Heart left ventricle (tissue), 16 donors: ENCODE results near the gene TUT4. TPM values are rescaled to one million over a fixed set of nuclear protein-coding genes. Genes with fewer than 3 reads are reported as not detected.

Experiments
- ATAC-seq, 4 donors: fragments of 200-7000 bp; cut with Tn5 transposase; one replicate each; pipeline ENCODE4 v1.9.1; 2020 to 2022; ENCODE audit warnings: moderate library complexity in 4 of 4, mild to moderate bottlenecking in 3 of 4, moderate number of reproducible peaks in 1 of 4
- DNase-seq, 5 donors: peaks; one replicate each; pipeline ENCODE4 v3.0.0-alpha.2; 2020
- H3K27ac ChIP-seq, 12 donors: fragments of 200-600 bp; sonication (generic) in 4 of 12; one replicate each; pipeline versions ENCODE4 v1.5.0 to v1.8.0; 2016 to 2022; ENCODE audit warnings: mild to moderate bottlenecking in 2 of 12
- H3K27me3 ChIP-seq, 9 donors: fragments of 200-600 bp; sonication (generic) in 2 of 9; one replicate each; pipeline versions ENCODE4 v1.5.1 to v1.8.0; 2016 to 2022; ENCODE audit warnings: mild to moderate bottlenecking in 3 of 9
- H3K36me3 ChIP-seq, 9 donors: fragments of 200-600 bp; sonication (generic) in 2 of 9; one replicate each; pipeline versions ENCODE4 v1.5.0 to v1.8.0; 2018 to 2022; ENCODE audit warnings: mild to moderate bottlenecking in 2 of 9
- H3K4me1 ChIP-seq, 12 donors: fragments of 200-600 bp; sonication (generic) in 4 of 12; one replicate each; pipeline versions ENCODE4 v1.5.0 to v1.8.0; 2016 to 2022; ENCODE audit warnings: mild to moderate bottlenecking in 3 of 12
- H3K4me3 ChIP-seq, 12 donors: fragments of 200-600 bp; sonication (generic) in 4 of 12; one replicate each; pipeline versions ENCODE4 v1.5.0 to v1.8.0; 2017 to 2022; ENCODE audit warnings: mild to moderate bottlenecking in 9 of 12, moderate library complexity in 4 of 12
- H3K9me3 ChIP-seq, 12 donors: fragments of 200-600 bp; sonication (generic) in 4 of 12; one replicate each; pipeline versions ENCODE4 v1.5.0 to v1.8.0; 2016 to 2022; ENCODE audit warnings: mild to moderate bottlenecking in 1 of 12
- POLR2A ChIP-seq, 2 donors: fragments of 450-650 bp; IDR thresholded peaks; one replicate each; pipeline ENCODE4 v1.6.1; 2017; ENCODE audit warnings: antibody characterized with exemption in 2 of 2, mild to moderate bottlenecking in 2 of 2, moderate library complexity in 2 of 2
- WGBS, 4 donors: extraction: QIAGEN DNeasy Blood & Tissue Kit in 2 of 4; methylation state at CpG; one replicate each; pipeline versions ENCODE4 v1.1.5 to v1.1.7; 2013 to 2018; 5-methylcytosine and 5-hydroxymethylcytosine counted together
- intact Hi-C, 10 donors: fragments of 100-400 bp; cut with DNase I; formaldehyde crosslinking; loops; one replicate each; pipeline versions ENCODE4 v1.11.1 to v1.14.2; 2022
- polyA plus RNA-seq, 2 donors: library from polyadenylated mRNA; stranded (reverse); fragments of 200-250 nt; gene quantifications; one replicate each; pipeline ENCODE4 v1.2.3, GENCODE V29; 2013
- total RNA-seq, 9 donors: library from RNA; depleted of rRNA in 2 of 9; stranded (reverse); fragments of >200 nt in 2 of 9; fragmentation: NEBNext Ultra II Directional in 3 of 9; extraction: Animal tissue kit (Norgen Biotek cat#: 25700) in 3 of 9; gene quantifications; one replicate each; pipeline versions ENCODE4 v1.1.0 to v1.2.4, GENCODE V29; 2016 to 2023
- TF ChIP-seq, protein P1 (sequence below), 12 donors: fragments of 200-600 bp; sonication (generic) in 4 of 12; IDR thresholded peaks; one replicate each; pipeline versions ENCODE4 v1.5.0 to v1.8.0; 2018 to 2022; ENCODE audit warnings: antibody characterized with exemption in 12 of 12, mild to moderate bottlenecking in 5 of 12
- donor health status: ischemic (EF 13 %, LVEDD 7.1; RV severe dilation, severe dysfunction).
- donor health status: healthy with polysubstance abuse.
- donor health status: DM: no; HTN: yes; CAD: no.
- donor health status: DM: no; HTN: no; CAD: no.
- donor health status: ischemic (EF 25% LVEDD 6.9; RV normal size, moderate dysfunction).
- donor health status: ischemic (EF 25% LVEDD 5.7; RV mildly dilated, moderate dysfunction).
- donor health status: healthy.
- donor health status: DM: yes; HTN: yes; CAD: no.
- donor health status: ischemic (EF 35%, LVEDD 5.7; RV mildly dilated, moderate dysfunction).
- donor health status: nonischemic (EF 11% LVEDD 7.7; RV severe dilation, severe dysfunction).
- donor health status: DM: yes; HTN: yes; CAD: no.
- donor health status: PGD.
- donor health status: ischemic (EF 29% LVEDD 5.4; RV normal size, mild dysfunction).
- donor health status: nonischemic (EF 23%, LVEDD 6.1; RV moderate dilation, normal function).

TUT4 gene
- total and polyA plus RNA-seq, 11 donors, result 14.8 to 43.8 (median 30.4) TPM

DNA sequence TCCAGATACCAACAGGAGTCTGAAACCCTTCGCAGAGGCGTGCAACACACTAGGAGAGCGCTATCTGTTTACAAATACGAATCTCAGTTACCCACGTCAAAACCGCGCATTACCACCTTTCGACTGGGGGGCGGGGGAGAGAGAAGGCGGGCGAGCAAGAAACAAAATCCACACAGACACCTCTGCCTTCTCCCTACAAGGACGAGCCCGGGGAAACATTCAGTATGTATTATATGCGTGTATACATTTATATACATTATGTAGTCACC is 722 bp downstream of the TUT4 start:
- H3K9me3 ChIP-seq, result no peaks in the 10 kb centered on the region
- intact Hi-C loops, result loop anchor here in 8 of 10 donors (2.0 to 10.0 kb wide), 6 partner anchors 50 to 145 kb away; partner anchors contain the start of genes GPX7 (in 6 of the 8) and COA7 (in 1 of the 8)
- WGBS, 4 donors, result 0 to 2% (median 1%) methylated on average over 14 of the region's 14 CpGs
- H3K36me3 ChIP-seq, result no peaks in the 10 kb centered on the region
- H3K27ac ChIP-seq, result peak overlapping the region; percentile 48 to 96 (median 92)
- peak overlapping the region; percentile 77 to 100 (median 98) for H3K4me3 ChIP-seq
- H3K4me1 ChIP-seq, result peaks cover 0 to 30% (median 13%) of the 10 kb centered on the region in 12 donors
- TF ChIP-seq, protein P1, sequence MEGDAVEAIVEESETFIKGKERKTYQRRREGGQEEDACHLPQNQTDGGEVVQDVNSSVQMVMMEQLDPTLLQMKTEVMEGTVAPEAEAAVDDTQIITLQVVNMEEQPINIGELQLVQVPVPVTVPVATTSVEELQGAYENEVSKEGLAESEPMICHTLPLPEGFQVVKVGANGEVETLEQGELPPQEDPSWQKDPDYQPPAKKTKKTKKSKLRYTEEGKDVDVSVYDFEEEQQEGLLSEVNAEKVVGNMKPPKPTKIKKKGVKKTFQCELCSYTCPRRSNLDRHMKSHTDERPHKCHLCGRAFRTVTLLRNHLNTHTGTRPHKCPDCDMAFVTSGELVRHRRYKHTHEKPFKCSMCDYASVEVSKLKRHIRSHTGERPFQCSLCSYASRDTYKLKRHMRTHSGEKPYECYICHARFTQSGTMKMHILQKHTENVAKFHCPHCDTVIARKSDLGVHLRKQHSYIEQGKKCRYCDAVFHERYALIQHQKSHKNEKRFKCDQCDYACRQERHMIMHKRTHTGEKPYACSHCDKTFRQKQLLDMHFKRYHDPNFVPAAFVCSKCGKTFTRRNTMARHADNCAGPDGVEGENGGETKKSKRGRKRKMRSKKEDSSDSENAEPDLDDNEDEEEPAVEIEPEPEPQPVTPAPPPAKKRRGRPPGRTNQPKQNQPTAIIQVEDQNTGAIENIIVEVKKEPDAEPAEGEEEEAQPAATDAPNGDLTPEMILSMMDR (IDR thresholded peaks at IDR 0.05), result no peak
- TF ChIP-seq POLR2A (IDR thresholded peaks at IDR 0.05), result no peak
- DNase-seq (peak in 4 of 5 donors; percentile 25 to 37 (median 33)), ATAC-seq (peak in 2 of 4 donors; percentile 41 to 43)
- no peaks in the 10 kb centered on the region for H3K27me3 ChIP-seq

DNA sequence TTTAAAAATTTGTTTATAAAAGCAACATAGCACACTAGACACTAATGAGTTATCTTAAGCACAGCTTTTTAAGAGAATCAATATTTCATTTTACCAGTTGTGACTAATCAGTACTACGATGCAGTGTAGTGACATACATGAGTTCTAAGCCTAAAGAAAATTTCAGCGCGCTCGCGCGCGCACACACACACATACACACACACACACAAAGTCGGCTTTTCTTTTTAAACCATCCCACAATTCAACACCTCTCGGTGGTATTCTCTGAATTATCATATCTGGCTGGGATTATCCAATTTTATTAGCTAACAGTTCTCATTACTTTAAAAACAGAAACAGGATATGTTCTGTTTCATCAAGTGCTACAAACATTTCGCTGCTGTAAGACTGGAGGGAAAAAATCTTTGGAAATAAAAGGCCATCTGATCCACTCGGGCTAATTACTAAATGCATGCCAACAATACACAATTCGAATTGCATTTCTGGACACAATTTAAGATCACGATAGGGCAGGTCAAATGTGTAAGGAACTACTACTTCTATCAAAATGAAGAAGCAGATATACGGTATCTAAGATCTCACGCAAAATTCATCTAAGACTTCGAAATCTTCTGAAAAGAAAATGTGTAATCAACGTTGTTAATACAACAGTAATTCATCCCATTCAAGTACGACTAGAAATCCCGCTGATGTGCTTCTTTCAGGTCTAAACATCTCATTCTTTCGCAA is 1.2 kb downstream of the TUT4 start:
- Histone ChIP-seq H3K4me3 (peak overlapping the region; percentile 77 to 100 (median 98)), H3K27me3 (no peaks in the 10 kb centered on the region), H3K27ac (peak overlapping the region in 7 of 12 donors; percentile 91 to 96 (median 93)), H3K9me3 (no peaks in the 10 kb centered on the region), H3K36me3 (no peaks in the 10 kb centered on the region), H3K4me1 (peaks cover 0 to 30% (median 13%) of the 10 kb centered on the region in 12 donors)
- TF ChIP-seq, protein P1 (IDR thresholded peaks at IDR 0.05), result no peak
- TF ChIP-seq POLR2A (IDR thresholded peaks at IDR 0.05), result no peak
- WGBS, 4 donors, result 8 to 14% (median 9%) methylated on average over 20 of the region's 20 CpGs
- ATAC-seq (no peak), DNase-seq (no peak)
- intact Hi-C loops, result loop anchor here in 8 of 10 donors (2.0 to 10.0 kb wide), 6 partner anchors 51 to 146 kb away; partner anchors contain the start of genes GPX7 (in 6 of the 8) and COA7 (in 1 of the 8)

DNA sequence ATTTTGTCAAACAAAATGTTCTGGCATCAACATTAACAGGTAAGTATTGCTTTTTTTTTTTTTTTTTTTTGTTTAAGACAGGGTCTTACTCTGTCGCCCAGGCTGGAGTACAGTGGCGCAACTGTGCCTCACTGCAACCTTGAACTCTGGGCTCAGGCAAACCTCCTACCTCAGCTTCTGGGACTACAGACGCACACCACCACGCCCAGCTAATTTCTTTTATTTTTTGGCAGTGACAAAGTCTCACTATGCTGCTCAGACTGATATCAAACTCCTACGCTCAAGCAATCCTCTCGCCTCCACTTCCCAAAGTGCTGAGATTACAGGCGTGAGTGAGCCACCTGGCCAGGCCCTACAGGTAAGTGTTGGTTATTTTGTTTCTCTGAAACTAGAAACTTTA is 2.4 kb downstream of the TUT4 start:
- intact Hi-C loops, result loop anchor here in 7 of 10 donors (5.0 to 10.0 kb wide), 5 partner anchors 52 to 147 kb away; partner anchors contain the start of genes GPX7 (in 4 of the 7) and COA7 (in 1 of the 7)
- ATAC-seq, result no peak
- Histone ChIP-seq H3K4me1 (peaks cover 0 to 30% (median 13%) of the 10 kb centered on the region in 12 donors), H3K36me3 (no peaks in the 10 kb centered on the region), H3K4me3 (no peak overlapping the region), H3K9me3 (no peaks in the 10 kb centered on the region), H3K27me3 (no peaks in the 10 kb centered on the region), H3K27ac (no peak overlapping the region)
- no peak for DNase-seq
- 68 to 80% (median 71%) methylated on average over 7 of the region's 7 CpGs for WGBS, 4 donors
- TF ChIP-seq POLR2A (IDR thresholded peaks at IDR 0.05), result no peak
- TF ChIP-seq, protein P1 (IDR thresholded peaks at IDR 0.05), result no peak

DNA sequence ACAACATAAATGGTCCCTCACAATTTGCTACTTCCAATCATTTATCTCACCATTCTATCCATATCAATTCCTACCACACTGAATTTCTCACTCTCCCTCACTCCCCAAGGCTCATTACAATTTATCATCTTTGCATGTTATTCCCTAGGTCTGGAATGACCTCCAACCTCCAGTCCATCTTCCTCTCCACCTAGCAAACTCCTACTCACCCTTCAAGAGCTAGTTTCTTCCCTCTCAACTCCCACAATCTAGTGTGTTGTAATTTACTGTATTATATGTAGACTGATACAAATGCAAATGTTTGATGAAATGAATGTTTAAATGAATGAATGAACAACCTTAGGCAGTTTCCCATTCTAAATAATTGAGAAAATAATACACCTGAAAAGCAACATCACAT is 3.6 kb downstream of the TUT4 start:
- Histone ChIP-seq H3K4me1 (peaks cover 0 to 28% (median 10%) of the 10 kb centered on the region in 12 donors), H3K36me3 (no peaks in the 10 kb centered on the region), H3K9me3 (peaks cover 0 to 5% (median 0%) of the 10 kb centered on the region in 12 donors), H3K27me3 (no peaks in the 10 kb centered on the region), H3K27ac (no peak overlapping the region), H3K4me3 (no peak overlapping the region)
- ATAC-seq (no peak), DNase-seq (no peak)
- TF ChIP-seq, protein P1 (IDR thresholded peaks at IDR 0.05), result no peak
- no peak for TF ChIP-seq POLR2A (IDR thresholded peaks at IDR 0.05)
- intact Hi-C loops, result loop anchor here in 1 of 10 donors (5.0 kb wide), 1 partner anchor 52 kb away; no protein-coding TSS in a partner anchor
